HCT116 (cell line): Measurements from ENCODE around the gene IREB2.

Source experiments
- CBX3 ChIP-seq: IDR thresholded peaks from 2 replicates; pipeline ENCODE4 v1.6.1; 2012; ENCODE audit warnings: low read depth
- CEBPB ChIP-seq: IDR thresholded peaks from 2 replicates; pipeline ENCODE4 v1.6.1; 2012; ENCODE audit warnings: low read depth
- CTCF ChIP-seq, 3 experiments: fragments of 200-600 bp in 1 of 3; sonication (generic) in 1 of 3; IDR thresholded peaks in 2 of 3; conservative IDR thresholded peaks in 1 of 3; 2 replicates each; pipeline ENCODE4 v1.5.1; 2012 to 2017; ENCODE audit warnings: low read depth in 2 of 3, low read length in 2 of 3, antibody characterized with exemption in 1 of 3, borderline replicate concordance in 1 of 3, control low read depth in 1 of 3, mild to moderate bottlenecking in 1 of 3, mixed read lengths in 1 of 3, mixed run types in 1 of 3, moderate library complexity in 1 of 3; ENCODE audit not compliant: insufficient read depth in 1 of 3
- EZH2 ChIP-seq: fragments of 200-600 bp; sonication (generic); IDR thresholded peaks from 2 replicates; pipeline ENCODE4 v1.6.1; 2017; ENCODE audit warnings: antibody characterized with exemption, mixed run types
- EZH2phosphoT487 ChIP-seq: fragments of 200-600 bp; IDR thresholded peaks from 2 replicates; pipeline ENCODE4 v1.6.1; 2018; ENCODE audit warnings: antibody characterized with exemption, borderline replicate concordance
- FOSL1 ChIP-seq: IDR thresholded peaks from 2 replicates; pipeline ENCODE4 v1.6.1; 2012; ENCODE audit warnings: low read depth
- POLR2A ChIP-seq: IDR thresholded peaks from 2 replicates; pipeline ENCODE4 v1.7.0; 2011; ENCODE audit warnings: borderline replicate concordance; ENCODE audit not compliant: insufficient read depth, insufficient read length; ENCODE audit errors: extremely low read depth
- POLR2AphosphoS5 ChIP-seq: IDR thresholded peaks from 2 replicates; pipeline ENCODE4 v1.6.1; 2011; ENCODE audit warnings: mild to moderate bottlenecking, low read depth, low read length, moderate library complexity
- RAD21 ChIP-seq: IDR thresholded peaks from 2 replicates; pipeline ENCODE4 v1.6.1; 2012; ENCODE audit warnings: low read depth, mild to moderate bottlenecking
- SP1 ChIP-seq: IDR thresholded peaks from 2 replicates; pipeline ENCODE4 v1.6.1; 2012; ENCODE audit warnings: low read depth
- SRF ChIP-seq: IDR thresholded peaks from 2 replicates; pipeline ENCODE4 v1.6.1; 2012; ENCODE audit warnings: low read depth
- ZBTB33 ChIP-seq: IDR thresholded peaks from 2 replicates; pipeline ENCODE4 v1.6.1; 2011; ENCODE audit warnings: mild to moderate bottlenecking, low read length, moderate library complexity; ENCODE audit not compliant: insufficient replicate concordance; ENCODE audit errors: extremely low read depth
- ZFX ChIP-seq: fragments of 450-650 bp; IDR thresholded peaks from 2 replicates; pipeline ENCODE4 v1.6.1; 2017

- TF ChIP-seq POLR2A (no peak), CBX3 (no peak), CTCF (IDR thresholded peaks at IDR 0.05 in 2 of 3, conservative IDR thresholded peaks at IDR 0.05 in 1 of 3; ENCODE audit: borderline replicate concordance in 1 of 3, insufficient read depth in 1 of 3, low read depth in 2 of 3, low read length in 2 of 3) (no peak), RAD21 (no peak), ZFX (no peak), FOSL1 (no peak), POLR2AphosphoS5 (no peak), CEBPB (no peak), SRF (no peak), EZH2 (no peak), SP1 (no peak), EZH2phosphoT487 (no peak), ZBTB33 (no peak)
Observed at GRCh38 chr15:78425643-78426042, 12.4 kb upstream of the IREB2 start.
